GM18867 (cell line): ENCODE measurements around the gene NPRL2.

Experiments used
- ATAC-seq: cut with Tn5 transposase; IDR thresholded peaks from one replicate; pipeline ENCODE4 v1.9.1; 2021; ENCODE audit warnings: mild to moderate bottlenecking, moderate library complexity; ENCODE audit not compliant: unreplicated experiment

Gene NPRL2

GRCh38 chr3:50327943-50328691 is 22.5 kb downstream of the NPRL2 start, which contains the start of gene TUSC2:
TUSC2 (minus strand) TSS chr3:50328223; CDS start chr3:50328099, 124 bp downstream.
- peak; percentile 83 for ATAC-seq

- ATAC-seq = no peak
Measured at GRCh38 chr3:50327129-50327528, 23.4 kb downstream of the NPRL2 start.

DNA sequence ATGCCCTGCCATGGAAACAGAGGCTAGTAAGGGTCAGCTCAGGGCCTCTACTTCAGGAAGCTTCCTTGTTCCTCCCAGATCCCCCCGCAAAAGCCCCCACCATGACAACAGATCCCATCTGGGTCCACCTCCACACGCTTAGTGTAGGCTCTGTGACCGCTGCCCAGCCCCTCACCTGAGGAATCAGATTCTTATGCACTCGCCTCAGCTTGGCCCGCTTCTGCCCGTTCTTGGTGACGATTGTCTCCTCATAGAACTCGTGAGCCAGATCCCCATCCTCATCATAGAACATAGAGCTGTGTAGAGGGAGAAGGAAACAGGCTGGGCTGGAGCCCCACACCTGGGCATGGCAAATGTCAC is 24.4 kb downstream of the NPRL2 start:
- no peak for ATAC-seq

DNA sequence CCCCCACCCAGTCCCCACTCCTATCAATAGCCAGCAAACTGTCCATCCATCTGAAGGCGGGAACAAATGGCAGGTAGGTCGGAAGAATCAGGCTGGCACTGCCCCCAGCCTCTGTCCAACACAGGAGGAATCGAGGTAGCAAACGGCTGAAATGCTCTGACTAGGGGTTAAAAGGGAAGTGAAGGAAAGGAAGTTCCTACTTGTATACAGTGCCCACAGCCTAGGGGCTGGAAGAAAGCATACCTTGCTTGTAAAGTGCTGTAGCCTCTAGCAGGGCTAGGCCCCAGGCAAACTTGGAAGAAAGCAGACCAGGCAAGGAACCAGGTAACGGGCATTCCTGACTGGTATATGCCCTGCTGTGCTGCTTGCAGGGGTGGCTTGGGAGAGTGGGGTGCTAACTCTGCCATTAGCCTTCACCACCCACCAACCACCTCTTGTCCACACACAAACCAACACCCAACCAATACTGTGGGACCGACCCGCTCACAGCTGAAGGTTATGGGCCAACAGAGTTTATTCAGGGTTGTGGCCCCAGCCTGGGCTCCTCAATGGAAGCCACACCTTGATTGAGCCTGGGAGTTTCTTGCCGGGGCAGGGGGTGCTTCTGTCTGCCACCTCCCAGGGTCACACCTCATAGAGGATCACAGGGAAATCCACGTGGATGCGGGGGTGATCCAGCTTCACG is 24.9 kb downstream of the NPRL2 start:
- no peak for ATAC-seq

- ATAC-seq = no peak
Measured at GRCh38 chr3:50325113-50325480, 25.5 kb downstream of the NPRL2 start.

GRCh38 chr3:50324351-50325112 is 26.0 kb downstream of the NPRL2 start:
- ATAC-seq = no peak

DNA sequence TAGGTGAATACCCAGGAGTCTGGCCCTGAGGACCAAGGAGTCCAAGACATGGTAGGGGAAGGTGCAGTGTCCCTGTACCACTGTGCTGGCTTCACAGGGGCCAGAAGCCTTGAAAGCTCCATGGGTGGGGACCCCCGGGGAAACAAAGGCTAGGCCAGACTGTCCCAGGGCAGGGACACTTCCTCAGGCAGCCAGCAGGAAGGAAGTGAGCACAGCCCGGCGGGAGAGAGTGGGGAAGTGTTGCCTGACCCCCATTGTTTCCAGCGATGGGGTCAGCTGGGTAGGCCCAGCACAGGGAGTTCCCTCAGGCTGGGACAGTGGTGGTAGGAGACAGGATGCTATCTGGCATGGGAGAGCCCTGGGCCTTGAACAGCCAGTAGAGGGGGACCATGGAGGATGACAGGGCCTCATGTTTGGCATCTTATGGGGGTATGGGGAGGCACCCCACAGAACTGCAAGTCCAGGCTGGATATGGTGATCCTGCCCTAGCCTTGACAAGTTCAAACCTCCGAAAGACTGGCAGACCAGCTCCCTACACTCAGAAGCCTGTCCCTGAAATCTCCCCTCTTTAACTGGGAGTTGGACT is 26.9 kb downstream of the NPRL2 start:
- no peak for ATAC-seq

- ATAC-seq = no peak
Measured at GRCh38 chr3:50323092-50323600, 27.4 kb downstream of the NPRL2 start.

- no peak for ATAC-seq
Measured at GRCh38 chr3:50322386-50323091, 28.0 kb downstream of the NPRL2 start, which contains the start of gene HYAL2. HYAL2 (minus strand) TSS chr3:50322745; CDS start chr3:50320489, 2,256 bp downstream.

GRCh38 chr3:50322115-50322385 is 28.5 kb downstream of the NPRL2 start:
- no peak for ATAC-seq

- peak; percentile 78 for ATAC-seq
Measured at GRCh38 chr3:50321336-50322114, 29.1 kb downstream of the NPRL2 start.

- peak; percentile 50 for ATAC-seq
Measured at GRCh38 chr3:50320853-50321335, 29.7 kb downstream of the NPRL2 start.

- ATAC-seq = no peak
Measured at GRCh38 chr3:50319894-50320625, 30.5 kb downstream of the NPRL2 start.

DNA sequence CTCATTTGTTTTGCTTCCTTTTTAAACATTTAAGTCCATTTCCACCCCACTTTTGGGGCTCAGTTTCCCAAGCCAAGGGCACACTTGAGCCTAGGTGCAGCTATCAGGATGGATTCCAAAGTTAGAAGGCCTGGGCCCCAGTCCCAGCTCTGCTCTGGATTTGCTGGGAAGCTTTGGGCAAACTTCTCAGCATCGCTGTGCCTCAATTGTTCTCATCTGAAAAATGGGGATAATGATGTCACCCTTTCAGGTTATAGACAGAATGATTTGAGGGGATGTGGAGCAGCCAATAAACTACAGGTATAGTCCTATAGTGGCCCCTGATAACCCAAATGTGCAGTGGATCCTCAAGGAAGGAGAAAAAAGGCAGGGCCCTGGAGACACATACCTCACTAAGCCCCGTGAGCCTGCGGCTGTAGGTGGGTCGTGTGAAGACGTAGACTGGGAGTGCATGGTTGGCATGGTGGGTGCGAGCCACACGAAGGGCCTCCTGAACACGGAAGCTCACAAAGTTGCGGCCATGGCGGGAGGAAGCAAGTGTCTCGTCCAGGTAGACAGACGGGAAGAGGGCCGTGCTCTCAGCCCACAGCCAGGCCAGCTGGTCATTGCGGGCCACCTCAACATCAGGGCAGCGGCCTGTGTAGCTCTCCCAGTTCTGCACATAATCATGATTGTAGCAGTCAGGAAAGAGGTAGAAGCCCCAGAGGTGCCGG is 31.2 kb downstream of the NPRL2 start:
- no peak for ATAC-seq

DNA sequence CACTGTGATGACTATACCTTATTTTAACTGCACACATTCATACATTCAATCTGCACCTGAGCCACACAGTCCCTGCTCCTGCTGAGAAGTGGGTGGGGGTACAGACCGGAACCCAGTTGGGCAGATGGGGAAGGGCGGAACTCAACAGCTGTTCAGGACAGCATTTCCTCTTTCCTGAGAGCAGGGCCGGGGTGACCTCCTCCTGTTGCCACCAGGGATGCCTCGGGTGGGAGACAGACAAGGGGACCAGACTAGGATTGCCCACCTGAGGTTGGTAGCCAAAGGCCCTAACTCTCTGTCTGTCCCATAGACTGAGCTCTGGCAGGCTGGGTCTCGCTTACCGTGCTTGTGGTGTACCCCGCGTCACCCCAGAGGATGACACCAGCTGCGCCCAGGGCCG is 32.0 kb downstream of the NPRL2 start:
- ATAC-seq = no peak

- no peak for ATAC-seq
Measured at GRCh38 chr3:50318163-50318562, 32.4 kb downstream of the NPRL2 start.

DNA sequence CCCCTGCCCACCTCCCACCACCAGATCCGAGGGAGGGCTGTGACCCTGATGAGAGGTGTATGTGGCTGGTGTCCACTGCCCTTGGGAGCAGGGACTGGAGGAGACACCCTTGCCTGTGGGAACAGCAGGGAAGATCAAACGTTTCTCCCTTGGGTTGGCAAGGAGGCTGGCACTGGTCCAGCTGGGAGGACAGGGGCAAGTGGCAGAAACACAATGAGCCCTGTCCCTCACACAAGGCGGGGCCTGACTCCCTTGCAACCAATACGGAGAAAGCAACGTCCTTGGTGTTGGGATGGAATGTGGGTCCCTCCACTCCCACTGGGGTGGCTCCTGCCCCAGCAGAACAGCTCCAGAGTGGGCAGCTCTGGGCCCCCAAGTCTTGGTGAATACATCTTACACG is 33.3 kb downstream of the NPRL2 start:
- no peak for ATAC-seq

DNA sequence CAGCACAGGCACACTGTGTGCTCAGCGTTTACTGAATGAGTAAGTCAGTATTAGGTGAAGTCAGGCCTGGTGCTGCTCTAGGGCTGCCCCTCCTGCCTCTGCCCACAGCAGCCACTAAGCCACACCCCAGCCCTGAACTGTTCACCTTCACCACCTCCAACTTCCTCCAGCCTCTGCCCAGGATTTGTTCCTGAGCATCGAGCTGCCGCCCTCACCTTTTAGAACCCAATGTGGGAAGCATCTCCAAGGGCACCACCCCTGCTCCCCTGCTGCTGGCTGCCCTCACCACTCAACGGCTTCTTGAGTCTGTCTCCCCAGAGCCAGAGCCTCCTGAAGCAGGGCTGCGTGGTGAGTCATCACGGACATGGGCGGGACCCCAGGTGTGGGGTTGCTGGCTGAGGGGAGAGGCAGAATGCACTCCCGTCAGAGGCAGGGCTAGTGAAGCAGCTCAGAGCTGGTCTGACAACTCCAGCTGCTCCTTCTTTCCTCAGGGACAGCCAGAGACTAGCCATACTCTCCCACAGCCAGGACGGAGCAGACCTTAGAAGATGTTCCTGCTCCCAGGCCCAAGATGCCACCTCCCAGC is 33.8 kb downstream of the NPRL2 start:
- no peak for ATAC-seq
